Measurements from ENCODE around the gene EML6. TPM values are rescaled to one million over a fixed set of nuclear protein-coding genes. Genes with fewer than 3 reads are reported as not detected.

EML6 gene
- total RNA-seq, 2 donors from 2014 or later, result 1.4 to 2.1 TPM

- no peak for DNase-seq
- Mint-ChIP-seq H3K4me3 (no peak overlapping the region), H3K27ac (no peak overlapping the region), H3K4me1 (no peaks in the 10 kb centered on the region), H3K36me3 (ENCODE audit: low read depth) (no peaks in the 10 kb centered on the region), H3K27me3 (ENCODE audit: insufficient read depth) (peaks cover 3% of the 10 kb centered on the region), H3K9me3 (no peaks in the 10 kb centered on the region)
- H3K36me3 ChIP-seq (ENCODE audit: control insufficient read depth, insufficient read depth, low read length), result no peaks in the 10 kb centered on the region
- no peak overlapping the region for H3K4me3 ChIP-seq (ENCODE audit: low read length)
- WGBS, 2 experiments (ENCODE audit: insufficient coverage in 1 of 2, insufficient read length in 1 of 2), result 92% methylated on average over 3 of the region's 3 CpGs; no CpG with 5 or more reads in 1 of the 2 experiments
- no peak for TF ChIP-seq CTCF (conservative IDR thresholded peaks at IDR 0.05)
- no peak overlapping the region for H3K27ac ChIP-seq (ENCODE audit: low read depth, low read length)
- no peaks in the 10 kb centered on the region for H3K9me3 ChIP-seq (ENCODE audit: control insufficient read depth, low read length)
- H3K9ac ChIP-seq (ENCODE audit: extremely low read depth, low read length, poor library complexity, severe bottlenecking), result no peak overlapping the region
- no peaks in the 10 kb centered on the region for H3K4me1 ChIP-seq (ENCODE audit: control insufficient read depth, insufficient read depth, low read length)
- H3K27me3 ChIP-seq (ENCODE audit: control insufficient read depth, insufficient read depth, low read length, poor library complexity, severe bottlenecking), result no peaks in the 10 kb centered on the region
These were observed 185.5 kb downstream of the EML6 start for GRCh38 chr2:54909001-54909400.

- no peak overlapping the region for H3K27ac Mint-ChIP-seq
- no peaks in the 10 kb centered on the region for H3K27me3 ChIP-seq (ENCODE audit: control insufficient read depth, insufficient read depth, low read length, poor library complexity, severe bottlenecking)
- H3K36me3 ChIP-seq (ENCODE audit: control insufficient read depth, insufficient read depth, low read length), result no peaks in the 10 kb centered on the region
- no peaks in the 10 kb centered on the region for H3K4me1 Mint-ChIP-seq
- H3K4me1 ChIP-seq (ENCODE audit: control insufficient read depth, insufficient read depth, low read length), result no peaks in the 10 kb centered on the region
- H3K4me3 Mint-ChIP-seq, result no peak overlapping the region
- no peak for DNase-seq
- no peaks in the 10 kb centered on the region for H3K27me3 Mint-ChIP-seq (ENCODE audit: insufficient read depth)
- no peak overlapping the region for H3K4me3 ChIP-seq (ENCODE audit: low read length)
- no peaks in the 10 kb centered on the region for H3K9me3 ChIP-seq (ENCODE audit: control insufficient read depth, low read length)
- TF ChIP-seq CTCF (conservative IDR thresholded peaks at IDR 0.05), result no peak
- no peak overlapping the region for H3K27ac ChIP-seq (ENCODE audit: low read depth, low read length)
- H3K9me3 Mint-ChIP-seq, result no peaks in the 10 kb centered on the region
- 92% methylated on average over 3 of the region's 4 CpGs; no CpG with 5 or more reads in 1 of the 2 experiments for WGBS, 2 experiments (ENCODE audit: insufficient coverage in 1 of 2, insufficient read length in 1 of 2)
- H3K36me3 Mint-ChIP-seq (ENCODE audit: low read depth), result no peaks in the 10 kb centered on the region
- H3K9ac ChIP-seq (ENCODE audit: extremely low read depth, low read length, poor library complexity, severe bottlenecking), result no peak overlapping the region
These were observed 188.8 kb downstream of the EML6 start for GRCh38 chr2:54912305-54912704.

GRCh38 chr2:54912893-54913292 is 189.4 kb downstream of the EML6 start:
- H3K27me3 Mint-ChIP-seq (ENCODE audit: insufficient read depth), result no peaks in the 10 kb centered on the region
- Histone ChIP-seq H3K36me3 (ENCODE audit: control insufficient read depth, insufficient read depth, low read length) (no peaks in the 10 kb centered on the region), H3K4me3 (ENCODE audit: low read length) (no peak overlapping the region), H3K9me3 (ENCODE audit: control insufficient read depth, low read length) (no peaks in the 10 kb centered on the region), H3K27me3 (ENCODE audit: control insufficient read depth, insufficient read depth, low read length, poor library complexity, severe bottlenecking) (no peaks in the 10 kb centered on the region), H3K27ac (ENCODE audit: low read depth, low read length) (no peak overlapping the region), H3K4me1 (ENCODE audit: control insufficient read depth, insufficient read depth, low read length) (no peaks in the 10 kb centered on the region), H3K9ac (ENCODE audit: extremely low read depth, low read length, poor library complexity, severe bottlenecking) (no peak overlapping the region)
- no peaks in the 10 kb centered on the region for H3K36me3 Mint-ChIP-seq (ENCODE audit: low read depth)
- DNase-seq, result no peak
- H3K4me1 Mint-ChIP-seq, result no peaks in the 10 kb centered on the region
- TF ChIP-seq CTCF (conservative IDR thresholded peaks at IDR 0.05), result no peak
- H3K4me3 Mint-ChIP-seq, result no peak overlapping the region
- H3K27ac Mint-ChIP-seq, result no peak overlapping the region
- 63 to 100% methylated on average over 1 of the region's 1 CpG for WGBS, 2 experiments (ENCODE audit: insufficient coverage in 1 of 2, insufficient read length in 1 of 2)
- H3K9me3 Mint-ChIP-seq, result no peaks in the 10 kb centered on the region

All from endodermal cell (in vitro differentiated cells).